Spleen (tissue), 7 donors: ENCODE results near the gene RBMS3.

Experiments used
- CTCF ChIP-seq, 11 experiments: fragments of 200-600 bp in 7 of 11; fragments of 450-650 bp in 4 of 11; sonication (generic) in 4 of 11; IDR thresholded peaks in 8 of 11; conservative IDR thresholded peaks in 3 of 11; 1 replicate in 7 of 11; 2 replicates in 4 of 11; pipeline versions ENCODE4 v1.4.0 to v1.8.0; 2016 to 2021; ENCODE audit warnings: antibody characterized with exemption in 11 of 11, inconsistent platforms in 4 of 11, mild to moderate bottlenecking in 1 of 11
- POLR2A ChIP-seq, 3 donors: fragments of 450-650 bp; IDR thresholded peaks; one replicate each; pipeline ENCODE4 v1.5.1; 2017; ENCODE audit warnings: antibody characterized with exemption in 3 of 3, mild to moderate bottlenecking in 1 of 3
- POLR2AphosphoS5 ChIP-seq, 3 donors: sonication (generic); formaldehyde crosslinking; IDR thresholded peaks; one replicate each; pipeline ENCODE4 v1.5.1; 2017; ENCODE audit warnings: antibody characterized with exemption in 3 of 3
- donor health status: DM: no; HTN: no; CAD: no; lungs with moderate emphysema.
- donor health status: DM: no; HTN: no; CAD: no.
- donor health status: DM: no; HTN: no; CAD: no.

DNA sequence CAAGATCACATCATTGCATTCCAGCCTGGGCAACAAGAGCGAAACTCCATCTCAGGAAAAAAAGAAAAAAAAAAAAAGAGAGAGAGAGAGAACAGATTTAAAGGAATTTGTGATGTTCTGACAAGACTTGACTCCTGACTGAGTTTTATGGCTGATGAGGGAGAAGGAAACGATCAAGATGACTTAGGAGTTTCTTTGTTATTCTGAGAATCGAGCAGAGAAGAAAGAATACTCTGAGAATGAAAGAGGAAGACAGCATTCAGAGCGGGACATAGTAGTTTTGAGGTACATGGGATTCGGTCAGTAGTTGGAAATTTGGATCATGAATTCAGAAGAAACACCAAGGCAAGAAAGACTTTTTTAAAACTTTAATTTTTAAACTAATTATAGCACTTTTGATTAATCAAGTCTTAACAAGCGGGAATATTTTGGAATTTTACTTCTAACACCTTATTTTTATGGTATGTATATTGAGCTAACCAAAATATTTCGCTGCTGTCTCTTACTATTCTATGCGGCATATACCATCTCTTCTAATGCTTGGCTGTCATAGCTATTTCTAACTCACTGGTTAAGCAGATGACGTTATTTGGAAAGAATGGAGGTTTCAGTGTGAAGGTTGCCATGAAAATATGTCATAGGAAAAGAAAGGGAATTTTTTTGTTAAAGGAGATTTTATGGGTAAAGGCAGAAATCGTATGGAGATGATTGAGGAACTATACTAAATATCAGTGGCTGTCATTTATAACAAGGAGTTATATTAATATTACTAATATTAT, 644.1 kb downstream of the RBMS3 start:
- TF ChIP-seq CTCF (IDR thresholded peaks at IDR 0.05 in 8 of 11, conservative IDR thresholded peaks at IDR 0.05 in 3 of 11) (no peak), POLR2A (IDR thresholded peaks at IDR 0.05) (no peak), POLR2AphosphoS5 (IDR thresholded peaks at IDR 0.05) (no peak)
